Embryonic facial prominence (tissue), 1 donor: ENCODE data around the gene RLF.

Experiments
- DNase-seq: peaks from one replicate; pipeline ENCODE4 v3.0.0-alpha.2; 2016; ENCODE audit errors: extremely low spot score

Gene RLF

DNA sequence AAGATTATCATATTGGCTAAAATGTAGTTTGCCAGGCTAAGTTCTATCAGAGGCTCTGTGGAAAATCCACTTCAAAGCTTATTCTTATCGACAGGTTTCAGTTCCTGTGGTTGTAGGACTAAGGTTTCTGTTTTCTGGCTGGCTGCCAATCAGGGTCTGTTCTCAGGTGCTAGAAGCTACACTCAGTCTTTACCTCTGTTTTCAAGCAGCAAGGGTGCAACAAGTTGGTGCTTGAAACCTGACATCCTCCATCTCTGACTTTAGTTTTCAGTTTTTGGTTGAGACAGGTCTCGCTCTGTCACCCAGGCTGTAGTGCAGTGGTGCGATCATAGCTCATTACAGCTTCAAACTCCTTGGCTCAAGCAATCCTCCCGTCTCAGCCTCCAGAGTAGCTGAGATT lies 71.3 kb downstream of the RLF start:
- no peak for DNase-seq

DNA sequence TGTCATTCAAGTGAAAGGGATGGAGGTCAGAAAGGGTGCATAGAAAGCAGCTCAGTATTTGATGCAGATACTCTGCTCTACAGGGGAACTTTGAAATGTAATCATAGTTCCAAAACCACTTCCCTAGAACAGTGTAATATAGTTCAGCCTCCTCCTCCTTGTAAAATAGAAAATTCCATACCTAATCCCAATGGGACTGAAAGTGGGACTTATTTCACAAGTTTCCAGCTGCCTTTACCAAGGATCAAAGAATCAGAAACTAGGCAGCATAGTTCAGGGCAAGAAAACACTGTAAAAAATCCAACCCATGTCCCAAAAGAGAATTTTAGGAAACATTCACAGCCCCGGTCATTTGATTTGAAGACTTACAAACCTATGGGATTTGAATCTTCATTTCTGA lies 78.4 kb downstream of the RLF start:
- no peak for DNase-seq

DNA sequence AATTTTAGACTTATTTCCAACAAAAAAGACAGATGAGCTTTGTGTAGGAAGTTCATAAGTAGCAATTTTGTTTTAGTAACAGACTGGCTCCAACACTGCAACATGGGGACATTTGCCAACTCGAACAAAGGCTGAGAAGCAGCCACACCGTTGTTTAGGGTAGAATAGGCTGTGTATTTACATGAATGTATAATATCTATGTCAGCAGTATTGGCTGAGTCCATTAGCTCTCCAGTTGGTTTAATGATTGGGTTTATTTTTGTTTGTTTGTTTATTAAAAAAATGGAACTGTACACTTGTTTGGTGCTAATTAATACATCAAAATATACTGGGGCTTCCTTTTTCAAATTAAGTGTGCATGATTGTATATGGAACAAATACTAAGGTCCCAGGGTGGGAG lies 79.2 kb downstream of the RLF start:
- no peak for DNase-seq

DNA sequence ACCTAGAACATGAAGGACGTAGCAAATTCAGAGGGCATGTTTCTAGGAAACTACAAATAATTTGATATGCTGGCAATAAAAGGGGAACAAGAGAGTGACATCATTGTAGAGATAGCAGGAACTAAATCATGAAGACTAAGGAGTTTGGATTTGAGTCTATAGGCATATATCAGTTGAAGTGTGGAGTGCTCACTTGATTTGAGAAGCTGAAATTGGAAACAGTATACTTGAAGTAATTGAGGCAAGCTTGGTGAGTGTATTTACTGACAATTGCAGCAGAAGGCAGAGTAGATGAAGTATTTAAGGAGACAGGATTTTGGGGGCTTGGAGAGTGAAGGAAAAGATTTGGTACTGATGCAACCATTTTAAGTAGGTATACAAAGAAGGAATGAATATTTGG lies 80.2 kb downstream of the RLF start:
- DNase-seq = no peak

DNA sequence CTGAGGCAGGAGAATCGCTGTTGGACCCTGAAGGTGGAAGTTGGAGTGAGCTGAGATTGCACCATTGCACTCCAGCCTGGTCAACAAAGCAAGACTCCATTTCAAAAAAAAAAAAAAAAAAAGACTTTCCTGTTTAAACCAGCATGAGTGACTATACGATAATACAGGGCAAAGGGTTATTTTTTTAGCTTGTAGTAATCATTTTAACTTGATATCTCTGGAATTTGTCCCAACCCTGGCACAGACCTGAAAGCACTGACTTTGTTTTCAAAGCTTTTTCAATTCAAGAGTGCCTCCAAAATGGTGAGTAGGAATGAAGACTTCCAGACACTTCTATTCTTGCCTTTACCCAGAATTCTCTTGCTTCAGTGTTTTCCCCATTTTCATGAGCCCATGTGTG lies 82.2 kb downstream of the RLF start:
- no peak for DNase-seq

DNA sequence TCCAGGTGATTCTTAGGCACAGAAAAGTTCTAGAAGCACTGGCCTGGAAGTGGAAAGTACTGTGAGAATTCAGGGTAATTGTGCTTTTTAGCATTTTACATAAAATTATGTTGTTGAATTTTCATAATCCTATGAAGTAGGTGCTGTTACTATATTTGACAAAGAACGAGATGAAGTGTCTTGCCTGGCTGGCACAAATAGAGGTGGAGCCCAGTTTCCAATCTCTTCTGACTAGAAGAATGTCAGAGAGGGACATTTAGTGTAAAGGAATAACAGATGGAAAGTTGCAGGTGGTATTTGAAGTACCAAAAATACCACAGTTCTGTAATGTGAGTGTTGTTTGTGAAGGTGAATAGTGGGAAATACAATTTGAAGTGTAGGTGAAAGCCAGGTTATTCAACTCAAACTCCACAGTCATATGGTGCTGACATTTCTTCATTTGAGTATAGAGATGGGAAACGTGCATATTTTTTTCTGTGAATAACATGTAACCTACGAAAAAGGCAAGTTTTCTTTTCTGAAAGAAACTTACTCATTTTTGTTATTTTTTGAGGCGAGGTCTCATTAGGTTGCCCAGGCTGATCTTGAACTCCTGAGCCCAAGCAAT lies 83.1 kb downstream of the RLF start:
- no peak for DNase-seq

DNA sequence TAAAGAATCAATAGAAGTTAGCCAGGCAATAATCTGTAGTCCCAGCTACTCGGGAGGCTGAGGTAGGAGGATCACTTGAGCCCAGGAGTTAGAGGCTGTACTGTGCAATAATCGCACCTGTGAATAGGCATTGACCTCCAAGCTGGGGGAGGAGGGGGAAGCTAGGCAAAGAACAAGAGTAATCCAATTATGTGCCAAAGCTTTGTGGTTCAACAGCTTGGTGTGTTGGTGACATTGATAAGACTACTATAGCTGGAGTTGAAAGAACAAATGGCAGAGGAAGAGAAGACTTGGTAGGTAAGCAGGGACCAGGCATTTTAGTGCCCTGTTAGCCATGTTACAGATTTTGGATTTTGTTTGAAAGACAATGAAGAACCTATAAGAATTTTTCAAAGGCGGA lies 84.5 kb downstream of the RLF start:
- DNase-seq = no peak

DNA sequence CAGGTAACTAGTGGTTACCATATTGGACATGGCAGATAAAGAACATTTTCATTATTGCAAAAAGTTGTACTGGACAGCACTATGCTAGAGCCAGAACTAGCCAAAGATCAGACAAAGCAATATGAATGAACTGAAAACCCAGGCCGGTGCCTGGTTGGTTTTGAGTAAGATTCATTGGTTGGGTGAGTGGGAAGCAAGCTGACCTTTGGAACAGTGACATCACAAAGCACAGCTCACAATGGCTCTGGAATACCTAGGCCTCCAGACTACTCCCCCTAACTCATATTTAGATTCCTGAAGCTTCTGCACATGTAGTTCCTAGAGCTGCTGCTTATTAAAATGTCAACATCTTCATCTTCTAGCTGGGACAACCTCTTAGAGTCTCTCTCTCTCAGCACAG lies 86.5 kb downstream of the RLF start, which contains the start of gene TMCO2:
TMCO2 (plus strand) TSS at position 283 of the 400 bp plus-strand sequence; CDS start at position 340, 57 bp downstream.
- DNase-seq = no peak

DNA sequence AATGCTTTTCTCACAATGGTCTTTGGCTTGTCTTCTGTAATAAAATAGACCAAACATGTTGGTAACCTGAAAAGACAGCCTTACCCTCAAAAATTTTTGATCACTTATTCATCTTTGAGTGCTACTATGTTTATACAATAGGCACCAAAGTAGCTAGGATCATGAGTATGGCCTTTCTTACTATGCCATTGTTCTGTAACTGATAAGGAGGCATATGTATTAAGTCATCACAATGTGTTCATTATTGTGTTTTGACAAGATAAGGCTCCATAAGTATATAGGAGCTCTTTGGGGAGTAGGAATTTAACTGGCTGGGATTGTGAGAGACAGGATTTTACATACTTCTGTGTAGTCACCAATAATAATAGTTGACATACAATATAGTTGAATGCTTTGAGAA lies 87.2 kb downstream of the RLF start:
- no peak for DNase-seq

DNA sequence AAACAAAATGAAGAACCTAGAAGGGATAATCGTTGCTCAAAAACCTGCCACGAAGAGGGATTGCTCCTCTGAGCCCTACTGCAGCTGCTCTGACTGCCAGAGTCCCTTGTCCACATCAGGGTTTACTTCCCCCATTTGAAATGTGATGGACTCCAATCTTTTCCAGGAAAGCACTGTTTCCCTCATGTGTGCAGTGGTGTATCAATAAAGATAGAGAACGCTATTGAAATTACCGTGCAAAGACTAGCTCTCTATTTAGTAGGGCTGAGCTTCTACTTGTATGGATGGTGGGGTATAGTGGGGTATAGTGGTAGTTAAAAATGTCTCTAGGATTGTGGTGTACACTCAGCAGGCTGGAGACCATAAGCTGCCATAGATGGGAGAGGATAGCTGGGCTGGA lies 90.3 kb downstream of the RLF start:
- DNase-seq = no peak

DNA sequence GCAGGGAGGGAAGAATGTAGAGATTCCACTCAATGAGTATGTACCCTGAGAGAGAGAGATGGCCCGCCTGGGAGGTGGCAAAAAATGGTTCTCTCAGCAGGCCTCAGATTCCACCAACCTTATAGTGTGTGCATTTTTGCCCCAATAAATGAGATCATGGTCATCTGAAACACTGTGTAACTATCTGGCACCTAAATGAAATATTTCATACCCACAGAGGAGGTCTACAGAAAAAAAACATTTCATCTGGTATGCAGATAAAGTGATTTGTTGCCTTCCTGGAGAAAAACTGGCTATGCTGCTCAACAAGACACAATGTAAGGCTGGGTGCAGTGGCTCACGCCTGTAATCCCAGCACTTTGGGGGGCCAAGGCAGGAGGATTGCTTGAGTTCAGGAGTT lies 91.4 kb downstream of the RLF start:
- DNase-seq = no peak

DNA sequence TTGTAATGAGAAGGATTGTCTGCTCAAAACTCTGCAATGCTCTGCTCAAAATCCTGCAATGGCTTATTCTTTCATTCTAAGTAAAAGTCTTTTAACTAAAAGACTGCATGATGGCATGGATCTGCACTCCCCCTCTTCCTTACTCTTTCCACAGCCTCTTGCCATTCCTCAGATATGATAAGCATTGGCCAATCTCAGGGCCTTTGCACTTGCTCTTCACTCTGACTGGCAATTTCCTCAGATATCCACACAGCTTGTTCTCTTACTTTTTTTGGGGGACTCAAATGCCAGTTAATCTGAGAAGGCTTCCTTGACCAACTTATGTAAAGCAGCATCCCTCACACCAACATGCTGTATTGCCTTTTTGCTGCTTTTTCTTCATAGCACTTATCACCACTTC lies 94.0 kb downstream of the RLF start:
- no peak for DNase-seq

DNA sequence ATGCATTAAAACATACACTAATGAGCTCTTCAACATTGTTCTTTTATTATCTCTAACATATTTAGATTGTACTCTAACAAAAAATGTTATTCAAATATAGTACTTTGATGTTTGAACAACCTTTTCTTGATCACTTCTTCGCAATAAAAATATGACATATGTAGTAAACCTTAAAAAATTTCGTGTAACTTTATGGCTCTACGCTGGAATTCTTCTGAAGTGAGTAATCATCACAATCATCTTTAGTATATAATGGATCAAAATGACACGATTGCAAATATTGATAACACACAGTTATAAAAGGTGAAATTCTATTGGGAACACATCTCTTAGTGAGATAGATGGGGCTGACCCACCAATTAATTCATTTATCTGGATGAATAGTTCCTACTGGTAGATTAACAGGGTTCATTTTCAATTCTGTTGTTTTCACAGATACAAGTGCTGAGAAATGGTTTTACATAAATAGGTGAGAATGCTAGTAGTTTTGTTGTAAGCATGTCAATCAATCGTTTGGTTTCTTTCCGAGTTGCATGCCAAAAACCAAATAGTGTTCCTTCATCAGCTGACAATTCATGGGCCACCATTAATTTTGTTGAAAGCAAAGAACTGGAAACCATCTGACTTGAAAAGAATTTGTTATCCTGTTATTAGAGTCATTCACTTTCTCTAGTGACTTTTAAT lies 95.4 kb downstream of the RLF start:
- DNase-seq = no peak

DNA sequence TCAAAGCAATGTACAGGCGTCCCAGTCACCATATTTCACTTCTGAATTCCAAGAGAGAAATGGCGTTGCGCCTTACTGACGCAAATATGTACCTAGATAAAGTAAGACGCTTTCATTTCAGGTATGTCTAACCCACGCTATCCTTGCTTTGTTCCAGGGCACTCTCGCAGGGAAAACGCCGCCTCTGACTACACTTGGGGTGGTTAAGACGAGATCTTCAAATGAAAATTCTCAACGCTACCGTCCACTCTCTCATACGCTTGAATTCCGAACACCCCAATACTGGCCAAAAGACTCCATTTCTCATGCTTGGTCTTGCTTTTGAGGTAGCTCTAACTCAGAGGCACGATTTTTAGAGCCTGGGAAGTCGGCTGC lies 96.1 kb downstream of the RLF start:
- DNase-seq = no peak

DNA sequence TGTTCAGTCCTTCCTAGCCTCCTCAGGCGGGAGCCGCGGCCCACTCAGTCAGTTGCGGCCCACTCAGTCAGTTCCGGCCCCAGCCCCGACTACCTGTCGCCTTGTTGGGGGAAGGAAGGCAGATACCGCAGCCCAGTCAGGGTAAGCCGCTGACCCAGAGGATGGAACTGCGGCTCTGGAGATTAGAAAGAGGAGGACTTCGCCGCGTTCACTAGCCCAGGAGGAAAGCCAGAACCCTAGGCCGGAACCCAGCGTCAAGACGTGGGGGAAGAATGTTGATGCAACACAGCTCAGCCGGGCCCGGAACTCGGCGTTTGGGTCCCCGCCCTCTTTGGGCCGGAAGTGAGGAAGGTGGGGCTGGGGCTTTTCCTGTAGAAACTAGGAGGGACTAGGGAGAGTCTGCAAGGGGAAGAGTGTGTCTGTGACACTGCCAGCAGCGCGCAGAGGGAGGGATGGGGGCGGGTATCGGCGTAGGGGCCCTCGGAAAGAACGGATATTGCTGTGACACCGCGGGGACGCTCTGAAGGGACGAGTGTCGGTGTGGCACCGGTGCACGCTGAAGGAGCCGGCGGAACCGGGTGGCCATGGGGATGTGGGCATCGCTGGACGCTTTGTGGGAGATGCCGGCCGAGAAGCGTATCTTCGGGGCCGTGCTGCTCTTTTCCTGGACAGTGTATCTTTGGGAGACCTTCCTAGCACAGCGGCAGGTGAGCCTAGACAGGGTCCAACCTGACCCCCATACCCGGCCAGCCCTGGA lies 96.7 kb downstream of the RLF start, which contains the start of gene ZMPSTE24:
ZMPSTE24 (plus strand) TSS at position 549 of the 757 bp plus-strand sequence; CDS start at position 585, 36 bp downstream.
- DNase-seq = peak; percentile 93

DNA sequence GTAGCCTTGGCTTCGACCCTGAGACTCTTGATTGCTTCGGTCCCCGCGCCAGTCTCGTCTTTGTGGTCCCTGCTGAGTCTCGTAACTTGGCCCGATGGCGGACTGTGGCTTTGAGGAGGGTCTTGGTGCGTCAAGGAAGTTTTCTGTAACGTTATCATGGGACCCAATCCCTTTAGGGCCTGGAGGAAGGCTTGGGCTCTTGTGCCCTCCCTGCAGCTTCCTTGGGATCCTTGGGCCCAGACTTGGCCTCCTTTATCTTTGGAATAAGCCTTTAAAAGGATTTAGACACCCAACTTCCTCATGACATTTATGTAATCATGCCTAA lies 97.2 kb downstream of the RLF start:
- DNase-seq = no peak

DNA sequence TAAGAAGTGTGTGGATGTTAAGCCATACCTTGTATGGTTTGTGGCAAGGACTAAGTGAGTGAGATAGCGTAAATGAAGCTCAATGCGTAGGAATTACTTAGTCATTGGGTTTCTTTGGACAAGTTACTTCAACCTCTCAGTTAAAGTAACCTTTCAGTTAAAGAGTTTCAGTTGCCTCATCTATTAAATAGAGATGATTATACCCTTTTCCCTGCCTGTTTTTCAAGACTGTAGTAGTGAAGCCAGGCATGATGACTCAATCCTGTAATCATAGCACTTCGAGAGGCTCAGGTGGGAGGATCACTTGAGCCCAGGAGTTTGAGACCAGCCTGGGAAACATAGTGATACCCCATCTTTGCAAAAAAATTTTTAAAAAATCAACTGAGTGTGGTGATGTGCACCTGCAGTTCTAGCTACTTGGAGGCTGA lies 103.2 kb downstream of the RLF start:
- no peak for DNase-seq

DNA sequence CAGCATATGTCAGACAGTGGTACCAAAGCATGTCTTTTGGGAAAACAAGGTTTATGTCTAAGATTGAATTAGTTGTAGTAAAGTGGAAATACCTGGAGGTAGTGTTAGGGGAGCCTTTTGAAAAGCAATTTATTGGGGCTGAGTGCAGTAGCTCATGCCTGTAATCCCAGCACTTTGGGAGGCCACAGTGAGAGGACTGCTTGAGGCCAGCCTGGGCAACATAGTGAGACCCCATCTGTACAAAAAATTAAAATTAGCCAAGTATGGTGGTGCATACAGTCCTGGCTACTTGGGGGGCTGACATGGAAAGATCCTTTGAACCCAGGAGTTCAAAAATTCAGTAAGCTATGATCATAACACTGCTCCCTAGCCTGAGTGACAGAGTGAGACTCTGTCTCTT lies 104.1 kb downstream of the RLF start:
- DNase-seq = no peak

DNA sequence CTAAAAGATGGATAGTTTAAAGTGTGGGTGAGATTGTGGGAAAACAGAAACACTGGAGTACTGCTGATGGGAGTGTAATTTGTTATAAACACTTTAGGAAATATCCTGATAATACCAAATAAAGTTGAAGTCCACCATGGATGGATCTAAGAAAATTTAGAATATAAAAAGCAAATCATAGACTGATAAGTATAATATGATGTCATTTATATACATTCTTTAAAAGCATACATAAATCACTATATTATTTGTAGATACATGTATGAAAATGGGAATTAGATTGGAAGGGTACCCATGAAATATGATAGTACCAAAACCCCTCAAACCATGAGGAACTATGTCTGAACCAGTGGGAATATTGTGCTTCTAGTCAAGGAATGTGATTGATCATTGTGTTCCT lies 104.7 kb downstream of the RLF start:
- no peak for DNase-seq

DNA sequence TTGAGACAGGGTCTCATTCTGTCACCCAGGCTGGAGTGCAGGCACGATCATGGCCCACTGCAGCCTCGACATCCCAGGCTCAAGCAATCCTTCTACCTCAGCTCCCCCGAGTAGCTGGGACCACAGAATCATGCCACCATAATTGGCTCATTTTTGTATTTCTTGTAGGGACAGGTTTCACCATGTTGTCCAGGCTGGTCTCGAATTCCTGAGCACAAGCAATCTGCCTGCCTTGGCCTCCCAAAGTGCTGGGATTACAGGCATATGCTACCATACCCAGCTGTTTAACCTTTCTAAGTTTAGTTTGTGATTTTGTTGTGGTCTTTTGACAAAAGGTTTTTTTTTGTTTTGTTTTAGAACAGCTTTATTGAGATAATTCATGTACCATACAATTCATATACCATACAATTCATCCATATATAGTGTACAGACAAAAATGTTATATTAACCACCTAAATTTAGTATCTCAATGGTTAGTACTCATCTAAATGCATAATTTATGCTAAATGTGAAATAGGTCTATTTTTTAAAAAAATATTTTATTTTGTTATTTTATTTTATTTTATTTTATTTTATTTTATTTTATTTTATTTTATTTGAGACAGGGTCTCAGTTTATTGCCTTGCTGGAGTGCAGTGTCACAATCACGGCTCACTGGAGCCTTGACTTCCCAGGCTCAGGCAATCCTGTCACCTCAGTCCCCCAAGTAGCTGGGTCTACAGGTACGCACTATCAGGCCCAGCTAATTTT lies 105.8 kb downstream of the RLF start:
- DNase-seq = no peak

DNA sequence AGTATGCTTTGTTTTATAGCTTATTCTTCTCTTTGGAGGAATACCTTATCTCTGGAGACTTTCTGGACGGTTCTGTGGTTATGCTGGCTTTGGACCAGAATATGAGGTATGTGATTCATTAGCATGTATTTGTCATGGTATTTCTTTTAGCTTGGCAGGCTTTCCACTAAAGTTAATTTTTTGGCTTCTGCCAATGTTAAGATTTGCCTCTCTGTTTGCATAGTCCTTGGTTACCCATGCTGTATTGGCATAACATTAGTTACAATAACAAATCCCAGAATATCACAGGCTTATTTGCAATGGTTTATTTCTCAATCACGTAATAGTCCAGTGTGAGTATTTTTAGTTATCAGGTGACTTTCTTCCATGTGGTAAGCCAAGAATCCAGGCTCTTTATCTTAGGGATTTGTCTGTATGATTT lies 106.6 kb downstream of the RLF start:
- DNase-seq = peak; percentile 44

DNA sequence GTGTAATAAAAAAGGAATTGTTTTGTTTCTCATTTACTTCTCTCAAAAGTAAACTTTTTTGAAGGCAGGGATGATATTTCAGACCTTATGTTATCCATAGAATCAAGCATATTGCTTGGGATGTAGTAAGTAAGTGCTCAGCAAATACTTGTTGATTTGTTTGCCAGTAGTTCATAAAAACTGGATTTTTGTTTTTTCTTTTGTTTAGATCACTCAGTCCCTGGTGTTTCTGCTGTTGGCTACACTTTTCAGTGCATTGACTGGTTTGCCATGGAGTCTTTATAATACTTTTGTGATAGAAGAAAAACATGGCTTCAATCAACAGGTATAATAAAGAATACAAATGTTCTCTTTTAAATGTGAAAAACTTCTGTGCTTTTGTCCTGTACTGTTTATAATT lies 107.0 kb downstream of the RLF start:
- DNase-seq = no peak
